Effector memory CD4-positive, alpha-beta T cell (primary cell): Measurements from ENCODE around the gene RANBP9.

Experiments used
- DNase-seq, 3 donors: peaks; one replicate each; pipeline ENCODE4 v3.0.0-alpha.2; 2020
- H3K27ac ChIP-seq: 2 replicates; pipeline ENCODE4 v1.7.0; 2013; ENCODE audit warnings: mild to moderate bottlenecking, low read length, moderate library complexity; ENCODE audit not compliant: insufficient read depth, poor library complexity, severe bottlenecking
- H3K27me3 ChIP-seq: replicated peaks from 2 replicates; pipeline ENCODE4 v1.7.0; 2013; ENCODE audit warnings: mild to moderate bottlenecking, low read length; ENCODE audit not compliant: insufficient read depth, control insufficient read depth, poor library complexity, severe bottlenecking
- H3K36me3 ChIP-seq: 2 replicates; pipeline ENCODE4 v1.7.0; 2013; ENCODE audit warnings: mild to moderate bottlenecking, low read length, moderate library complexity; ENCODE audit not compliant: control insufficient read depth, insufficient read depth
- H3K4me1 ChIP-seq: 2 replicates; pipeline ENCODE4 v1.7.0; 2013; ENCODE audit warnings: low read length, mild to moderate bottlenecking; ENCODE audit not compliant: control insufficient read depth, insufficient read depth, poor library complexity, severe bottlenecking
- H3K4me3 ChIP-seq: 2 replicates; pipeline ENCODE4 v1.7.0; 2013; ENCODE audit warnings: low read length, low read depth, mild to moderate bottlenecking; ENCODE audit not compliant: insufficient read depth, poor library complexity, severe bottlenecking
- H3K9me3 ChIP-seq: 2 replicates; pipeline ENCODE4 v1.7.0; 2013; ENCODE audit warnings: mild to moderate bottlenecking, low read length, moderate library complexity; ENCODE audit not compliant: control insufficient read depth
- total RNA-seq, 3 donors: gene quantifications; one replicate each; lab custom pipeline; 2026; lab: John Stamatoyannopoulos, UW

The RANBP9 gene
- 101 to 123 (median 110) reads per million in 3 donors for total RNA-seq

DNA sequence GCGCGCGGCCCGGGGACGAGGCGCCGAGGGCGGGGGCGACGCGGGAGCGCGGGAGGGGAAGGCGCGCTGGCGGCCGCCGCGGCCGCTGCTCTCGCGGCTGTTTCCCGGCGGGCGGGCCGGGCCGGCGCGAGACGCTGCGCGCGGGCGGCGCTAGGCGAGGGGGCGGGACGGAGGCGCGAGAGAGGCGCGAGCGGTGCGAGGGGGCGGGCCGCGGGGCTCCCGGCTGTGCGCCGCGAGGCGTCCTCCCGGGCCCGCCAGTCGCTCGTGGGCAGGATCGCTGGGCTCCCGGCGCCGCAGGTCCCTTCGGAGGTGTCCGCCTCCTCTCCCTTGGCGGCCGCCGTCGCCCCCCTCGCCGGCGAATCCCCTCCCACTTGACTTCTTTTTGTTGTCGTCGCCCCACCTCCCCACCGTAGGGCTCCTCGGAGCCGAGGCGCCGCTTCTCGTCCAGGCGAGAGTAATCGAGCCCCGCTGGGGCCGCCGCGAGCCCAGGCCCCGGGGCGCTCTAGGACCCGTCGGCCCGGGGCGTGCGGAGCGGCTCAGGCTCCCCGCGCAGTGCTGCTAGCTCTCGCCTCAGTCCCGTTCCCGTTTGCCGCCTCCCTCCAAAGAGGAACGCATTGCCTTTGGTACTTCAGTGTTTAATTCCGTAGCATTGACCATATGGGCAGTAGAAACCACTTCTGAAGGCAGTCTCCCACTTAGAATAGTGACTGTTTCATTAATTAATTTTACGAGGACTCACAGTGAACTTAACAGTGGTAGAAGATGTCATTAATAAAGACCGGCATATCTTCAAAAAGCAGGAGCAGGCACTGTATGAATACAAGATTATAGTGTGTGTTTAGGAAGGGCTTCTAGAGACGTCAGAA is at the start of gene RANBP9:
TSS of gene RANBP9 (minus strand) at position 103 of the 866 bp plus-strand sequence. CDS start 330 bp downstream, outside the sequence.
- Histone ChIP-seq H3K9me3 (no peaks in the 10 kb centered on the region), H3K27ac (peak within 1 kb of the TSS; percentile 89), H3K27me3 (no peaks in the 10 kb centered on the region), H3K4me1 (no peaks in the 10 kb centered on the region), H3K4me3 (peak within 1 kb of the TSS; percentile 85), H3K36me3 (no peaks in the 10 kb centered on the region)
- DNase-seq: peak; percentile 82 to 83 (median 83)

DNA sequence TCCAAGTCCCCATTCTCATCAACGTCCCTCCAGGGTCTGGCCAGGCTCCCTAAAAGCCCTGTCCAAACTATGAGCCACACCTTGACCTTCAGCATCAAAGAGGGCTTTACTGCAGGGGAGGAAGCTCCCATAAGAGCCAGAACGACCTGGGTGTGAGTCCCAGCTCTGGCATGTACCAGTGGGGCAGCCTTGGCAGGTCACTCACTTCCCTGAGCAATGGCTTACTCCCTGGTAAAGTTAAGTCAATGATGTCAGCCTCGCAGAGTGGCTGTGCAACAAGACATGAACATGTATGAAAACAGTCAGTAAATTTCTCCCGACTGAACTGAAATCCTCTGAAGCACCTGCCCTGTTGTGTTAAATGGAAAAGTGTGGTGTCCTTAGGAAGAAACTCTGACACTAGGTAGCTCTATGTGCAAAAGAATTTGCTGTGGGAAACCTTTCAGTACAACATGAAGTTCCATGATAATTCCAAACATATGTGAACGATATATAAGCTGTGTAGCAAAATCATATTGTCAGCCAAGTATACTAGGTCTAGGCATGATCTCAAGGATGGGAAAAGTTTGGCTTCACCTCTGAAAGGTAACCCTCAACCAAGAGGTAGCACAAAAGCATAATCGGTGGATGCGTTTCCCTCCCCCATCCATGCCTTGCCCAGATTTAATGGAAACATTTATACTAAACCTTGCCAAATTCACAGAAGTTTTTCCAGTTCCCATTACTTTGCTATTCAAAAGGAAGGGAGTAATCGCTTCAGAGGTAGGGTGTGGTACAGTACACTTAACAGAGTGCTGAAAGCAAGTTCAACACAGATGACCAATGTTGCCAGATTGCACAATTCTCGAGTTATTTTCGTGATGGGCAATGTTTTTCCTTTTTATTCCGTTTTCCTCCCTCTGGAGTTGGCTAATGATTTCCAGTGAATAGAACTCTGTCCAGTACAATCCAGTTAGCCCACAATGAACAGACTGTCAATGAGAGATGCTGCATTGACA is 49.0 kb upstream of the RANBP9 start:
- no peak overlapping the region for H3K4me3 ChIP-seq
- H3K27me3 ChIP-seq: no peaks in the 10 kb centered on the region

DNA sequence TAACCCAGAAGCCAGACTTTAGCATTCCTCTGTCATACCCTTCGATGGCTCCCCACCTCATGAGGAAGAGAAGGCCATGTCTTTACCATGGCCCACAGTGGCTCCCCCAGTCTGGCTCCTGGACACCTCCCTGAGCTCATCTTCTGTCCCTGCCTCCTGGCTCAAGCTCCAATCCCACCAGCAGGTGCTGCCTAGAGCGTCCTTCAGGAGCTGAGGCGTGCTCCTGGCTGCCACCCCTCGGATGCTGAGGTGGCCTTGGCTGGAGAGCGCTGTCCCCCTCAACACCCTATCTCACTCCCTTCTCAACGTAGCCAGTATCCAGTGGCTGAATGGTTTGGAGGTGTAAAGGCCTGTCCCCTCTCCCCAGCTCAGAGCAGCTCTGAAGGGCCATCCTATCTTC is 47.4 kb upstream of the RANBP9 start:
- Histone ChIP-seq H3K27me3 (no peaks in the 10 kb centered on the region), H3K9me3 (no peaks in the 10 kb centered on the region), H3K4me1 (peaks cover 8% of the 10 kb centered on the region), H3K27ac (no peak overlapping the region), H3K36me3 (no peaks in the 10 kb centered on the region), H3K4me3 (no peak overlapping the region)
- DNase-seq: no peak

More for the DNA sequence above, 49.0 kb upstream of the RANBP9 start:
- no peak for DNase-seq
- Histone ChIP-seq H3K9me3 (no peaks in the 10 kb centered on the region), H3K4me1 (peaks cover 8% of the 10 kb centered on the region), H3K27ac (no peak overlapping the region), H3K36me3 (no peaks in the 10 kb centered on the region)

DNA sequence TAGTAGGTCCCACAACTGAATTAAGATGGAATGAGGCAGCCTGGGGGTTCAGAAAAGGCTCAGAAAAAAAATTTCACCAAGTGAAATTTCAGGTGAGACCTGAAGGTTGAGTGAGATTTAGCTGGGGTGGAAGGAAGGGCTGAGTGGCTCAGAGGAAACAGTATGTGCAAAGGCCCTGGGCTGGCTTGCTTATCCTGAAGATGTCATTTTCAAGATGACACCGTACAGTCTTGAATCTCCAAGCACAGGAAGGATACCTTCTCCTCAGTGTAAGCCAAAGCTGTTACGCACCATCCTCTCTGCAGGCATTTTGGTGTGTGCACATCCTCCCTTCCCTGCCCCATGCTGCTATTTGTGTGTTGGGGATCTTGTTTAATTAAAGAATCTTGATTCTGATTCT is 43.0 kb upstream of the RANBP9 start:
- no peaks in the 10 kb centered on the region for H3K9me3 ChIP-seq
- DNase-seq: no peak
- no peaks in the 10 kb centered on the region for H3K27me3 ChIP-seq
- no peaks in the 10 kb centered on the region for H3K36me3 ChIP-seq
- no peak overlapping the region for H3K27ac ChIP-seq
- no peaks in the 10 kb centered on the region for H3K4me1 ChIP-seq
- no peak overlapping the region for H3K4me3 ChIP-seq

DNA sequence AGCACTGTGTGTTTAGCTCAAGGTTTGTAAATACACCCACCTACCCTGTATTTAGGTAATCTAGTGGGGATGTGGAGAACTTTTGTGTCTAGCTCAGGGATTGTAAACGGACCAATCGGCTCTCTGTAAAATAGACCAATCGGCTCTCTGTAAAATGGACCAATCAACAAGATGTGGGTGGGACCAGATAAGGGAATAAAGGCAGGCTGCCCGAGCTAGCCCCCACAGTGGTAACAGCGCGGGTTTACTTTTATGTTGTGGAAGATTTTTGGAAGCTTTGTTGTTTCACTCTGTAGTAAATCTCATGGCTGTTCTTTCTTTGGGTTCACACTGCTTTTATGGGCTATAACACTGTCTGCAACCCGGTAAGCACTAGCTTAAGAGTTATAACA is 32.1 kb upstream of the RANBP9 start:
- Histone ChIP-seq H3K4me1 (no peaks in the 10 kb centered on the region), H3K27me3 (no peaks in the 10 kb centered on the region), H3K9me3 (no peaks in the 10 kb centered on the region), H3K27ac (no peak overlapping the region), H3K4me3 (no peak overlapping the region), H3K36me3 (no peaks in the 10 kb centered on the region)
- no peak for DNase-seq

DNA sequence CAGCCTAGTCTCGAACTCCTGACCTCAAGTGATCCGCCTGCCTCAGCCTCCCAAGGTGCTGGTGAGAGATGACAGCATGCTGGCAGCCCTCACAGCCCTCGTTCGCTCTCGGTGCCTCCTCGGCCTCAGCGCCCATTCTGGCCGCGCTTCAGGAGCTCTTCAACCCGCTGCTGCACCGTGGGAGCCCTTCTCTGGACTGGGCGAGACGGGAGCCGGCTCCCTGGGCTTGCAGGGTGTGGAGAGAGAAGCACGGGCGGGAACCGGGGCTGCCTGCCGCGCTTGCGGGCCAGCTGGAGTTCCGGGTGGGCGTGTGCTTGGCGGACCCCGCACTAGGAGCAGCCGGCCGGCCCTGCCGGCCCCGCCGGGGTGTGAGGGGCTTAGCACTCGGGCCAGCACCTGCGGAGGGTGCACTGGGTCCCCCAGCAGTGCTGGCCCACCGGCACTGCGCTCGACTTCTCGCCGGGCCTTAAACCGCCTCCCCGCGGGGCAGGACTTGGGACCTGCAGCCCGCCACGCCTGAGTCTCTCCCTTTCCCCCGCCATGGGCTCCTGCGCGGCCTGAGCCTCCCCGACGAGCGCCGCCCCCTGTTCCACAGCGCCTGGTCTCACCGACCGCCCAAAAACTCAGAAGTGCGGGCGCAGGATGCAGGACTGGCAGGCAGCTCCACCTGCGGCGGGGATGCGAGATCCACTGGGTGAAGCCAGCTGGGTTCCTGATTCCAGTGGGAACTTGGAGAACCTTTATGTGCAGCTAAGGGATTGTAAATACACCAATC is 31.5 kb upstream of the RANBP9 start:
- no peak overlapping the region for H3K27ac ChIP-seq
- no peaks in the 10 kb centered on the region for H3K9me3 ChIP-seq
- no peaks in the 10 kb centered on the region for H3K27me3 ChIP-seq
- no peaks in the 10 kb centered on the region for H3K36me3 ChIP-seq
- DNase-seq: no peak
- H3K4me1 ChIP-seq: no peaks in the 10 kb centered on the region
- H3K4me3 ChIP-seq: no peak overlapping the region

DNA sequence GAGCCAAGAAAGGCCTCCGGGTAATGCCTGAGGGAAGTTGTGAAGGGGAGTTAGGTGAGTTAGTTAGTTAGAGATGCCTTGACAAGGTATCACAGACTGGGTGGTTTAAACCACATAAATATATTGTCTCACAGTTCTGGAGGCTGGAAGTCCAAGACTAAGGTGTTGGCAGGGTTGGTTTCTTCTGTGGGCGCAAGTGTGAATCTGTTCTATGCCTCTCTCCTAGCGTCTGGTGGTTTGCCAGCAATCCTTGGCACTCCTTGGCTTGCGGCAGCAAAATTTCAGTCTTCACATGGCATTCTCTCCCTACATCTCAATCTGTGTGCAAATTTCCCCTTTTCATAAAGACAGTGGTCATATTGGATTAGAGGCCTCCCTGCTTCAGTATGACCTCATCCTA is 29.7 kb upstream of the RANBP9 start:
- H3K27ac ChIP-seq: no peak overlapping the region
- no peaks in the 10 kb centered on the region for H3K27me3 ChIP-seq
- no peaks in the 10 kb centered on the region for H3K4me1 ChIP-seq
- no peaks in the 10 kb centered on the region for H3K36me3 ChIP-seq
- no peak overlapping the region for H3K4me3 ChIP-seq
- no peak for DNase-seq
- H3K9me3 ChIP-seq: no peaks in the 10 kb centered on the region

DNA sequence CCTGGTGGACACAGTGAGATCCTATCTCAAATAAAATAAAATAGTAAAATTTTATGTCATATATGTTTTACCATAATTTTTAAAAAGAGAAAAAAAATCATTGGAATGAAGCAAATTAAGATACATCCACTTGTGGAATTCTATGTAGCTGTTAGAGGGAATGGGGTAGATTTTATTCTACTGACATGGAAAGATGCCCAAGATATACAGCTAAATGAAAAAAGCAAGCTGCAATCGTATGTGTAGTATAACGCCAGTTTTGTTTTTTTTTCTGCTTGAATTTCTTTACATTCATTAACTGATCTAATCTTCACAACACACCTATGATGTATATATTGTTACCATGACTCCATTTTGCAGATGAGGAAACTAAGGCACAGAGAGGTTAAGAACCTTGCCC is 23.4 kb upstream of the RANBP9 start:
- H3K36me3 ChIP-seq: no peaks in the 10 kb centered on the region
- no peak overlapping the region for H3K4me3 ChIP-seq
- H3K27me3 ChIP-seq: no peaks in the 10 kb centered on the region
- H3K27ac ChIP-seq: no peak overlapping the region
- no peak for DNase-seq
- H3K4me1 ChIP-seq: no peaks in the 10 kb centered on the region
- no peaks in the 10 kb centered on the region for H3K9me3 ChIP-seq

DNA sequence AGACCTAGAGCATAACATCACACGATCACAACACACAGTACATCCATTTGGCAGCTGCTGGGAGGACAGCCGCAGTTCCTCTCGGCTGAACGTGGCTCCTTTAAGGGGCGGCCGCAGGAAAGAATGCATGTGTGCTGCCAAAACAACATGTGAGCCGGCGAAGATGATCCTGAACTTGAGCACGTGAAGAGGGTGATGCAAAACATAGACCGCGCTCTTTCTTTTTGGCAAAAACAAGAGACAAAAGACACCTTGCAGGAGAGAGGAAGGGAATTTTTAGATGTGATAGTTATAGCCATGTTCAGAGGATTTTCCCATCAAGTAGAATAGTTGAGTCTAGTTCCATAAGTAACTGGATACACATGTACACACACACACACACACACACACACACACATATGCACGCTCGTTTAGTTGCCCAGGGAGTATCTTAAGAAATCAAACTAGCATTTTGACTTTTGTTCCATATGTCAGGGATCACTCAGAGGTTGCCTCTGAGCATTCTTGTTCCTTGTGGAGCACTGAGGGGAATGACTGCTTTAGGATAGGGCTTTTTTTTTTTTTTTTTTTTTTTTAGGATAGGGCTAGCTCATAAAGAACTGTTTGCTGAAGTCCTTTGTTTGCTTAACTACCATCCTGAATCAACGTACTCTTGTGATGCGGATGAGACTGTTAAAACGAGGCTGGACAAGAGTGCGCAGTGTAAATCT is 21.7 kb upstream of the RANBP9 start:
- Histone ChIP-seq H3K4me3 (no peak overlapping the region), H3K27me3 (no peaks in the 10 kb centered on the region), H3K27ac (no peak overlapping the region), H3K36me3 (no peaks in the 10 kb centered on the region), H3K4me1 (no peaks in the 10 kb centered on the region), H3K9me3 (no peaks in the 10 kb centered on the region)
- DNase-seq: no peak
